HCT116 (cell line): Measurements from ENCODE around the gene AJUBA. TPM values are rescaled to one million over a fixed set of nuclear protein-coding genes. Genes with fewer than 3 reads are reported as not detected.

Experiments used
- ATAC-seq: fragments of 200-7000 bp; cut with Tn5 transposase; 2 replicates; pipeline ENCODE4 v1.9.1; 2020; ENCODE audit warnings: mild to moderate bottlenecking, moderate library complexity
- BruUV-seq: library from RNA; stranded (reverse); fragments of 400-500 nt; replicated peaks from 2 replicates; lab custom pipeline; 2021; lab: Mats Ljungman, UMichigan
- CTCF ChIA-PET: fragments of 300-600 bp; sonication (Branson Sonifier 250); formaldehyde crosslinking; loops from one replicate; lab custom pipeline; 2021; ENCODE audit warnings: antibody characterized with exemption; lab: Charles Lee
- POLR2A ChIA-PET: fragments of 300-600, 350-600 bp; sonication (Branson Sonifier 250); formaldehyde crosslinking; loops from one replicate; lab custom pipeline; 2021; ENCODE audit warnings: antibody characterized with exemption; lab: Charles Lee
- RAD21 ChIA-PET, 2 experiments: fragments of 300-600 bp; sonication (Branson Sonifier 250); formaldehyde crosslinking; loops; one replicate each; lab custom pipeline; 2023; ENCODE audit warnings: low total read pairs in 2 of 2; ENCODE audit not compliant: uncharacterized antibody in 2 of 2, unreplicated experiment in 2 of 2, low non-redundant PET in 1 of 2; lab: Charles Lee
- DNase-seq: peaks from one replicate; pipeline ENCODE4 v3.0.0-alpha.2; 2010; ENCODE audit warnings: low read depth, low spot score
- H2AFZ ChIP-seq: fragments of 200-600 bp; shearing (Covaris generic), sonication (generic); 2 replicates; pipeline ENCODE4 v1.6.1; 2017; ENCODE audit warnings: low read depth, mixed run types, mixed read lengths, antibody characterized with exemption, low read length; ENCODE audit not compliant: poor library complexity, severe bottlenecking
- H3K27ac ChIP-seq: 2 replicates; pipeline ENCODE4 v1.5.1; 2012; ENCODE audit warnings: low read depth, low read length
- H3K27me3 ChIP-seq: fragments of 200-600 bp; sonication (generic); 2 replicates; pipeline ENCODE4 v1.6.1; 2016; ENCODE audit warnings: mixed run types, low read length, mixed read lengths; ENCODE audit not compliant: insufficient read depth
- H3K36me3 ChIP-seq, 2 experiments: fragments of 200-500 bp in 1 of 2; fragments of 200-600 bp in 1 of 2; sonication (Bioruptor generic) in 1 of 2; sonication (generic) in 1 of 2; 2 replicates each; pipeline versions ENCODE4 v1.5.1 to v1.6.1; 2014 to 2016; ENCODE audit warnings: low read length in 2 of 2, inconsistent platforms in 1 of 2, mixed read lengths in 1 of 2, mixed run types in 1 of 2; ENCODE audit not compliant: insufficient read depth in 2 of 2, control insufficient read depth in 1 of 2
- H3K4me1 ChIP-seq, 2 experiments: fragments of 200-600 bp in 1 of 2; sonication (generic) in 1 of 2; 2 replicates each; pipeline versions ENCODE4 v1.5.1 to v1.6.1; 2012 to 2017; ENCODE audit warnings: low read length in 2 of 2, inconsistent platforms in 1 of 2, mild to moderate bottlenecking in 1 of 2, mixed read lengths in 1 of 2, mixed run types in 1 of 2, moderate library complexity in 1 of 2; ENCODE audit not compliant: insufficient read depth in 2 of 2, control insufficient read depth in 1 of 2
- H3K4me2 ChIP-seq: fragments of 200-600 bp; sonication (generic); 2 replicates; pipeline ENCODE4 v1.6.1; 2017; ENCODE audit warnings: mixed run types, low read length, mixed read lengths
- H3K4me3 ChIP-seq, 2 experiments: fragments of 200-600 bp in 1 of 2; sonication (generic) in 1 of 2; replicated peaks in 1 of 2; 2 replicates each; pipeline ENCODE4 v1.5.1; 2011 to 2016; ENCODE audit warnings: low read length in 2 of 2, control low read depth in 1 of 2, low read depth in 1 of 2, mild to moderate bottlenecking in 1 of 2, mixed read lengths in 1 of 2, mixed run types in 1 of 2
- H3K79me2 ChIP-seq: fragments of 200-600 bp; sonication (generic); 2 replicates; pipeline ENCODE4 v1.6.1; 2017; ENCODE audit warnings: mild to moderate bottlenecking, mixed run types, low read length, moderate library complexity, mixed read lengths; ENCODE audit not compliant: insufficient read depth
- H3K9ac ChIP-seq: fragments of 200-600 bp; sonication (generic); 2 replicates; pipeline ENCODE4 v1.6.1; 2016; ENCODE audit warnings: low read length, mixed read lengths
- H3K9me2 ChIP-seq: fragments of 200-600 bp; sonication (generic), shearing (Covaris generic); 2 replicates; pipeline ENCODE4 v1.6.1; 2017; ENCODE audit warnings: mixed run types, mild to moderate bottlenecking, moderate library complexity; ENCODE audit not compliant: insufficient read depth
- H3K9me3 ChIP-seq, 2 experiments: fragments of 200-500 bp in 1 of 2; fragments of 200-600 bp in 1 of 2; sonication (Bioruptor generic) in 1 of 2; sonication (generic) in 1 of 2; 2 replicates each; pipeline ENCODE4 v1.6.1; 2014 to 2017; ENCODE audit warnings: low read length in 2 of 2, mixed read lengths in 2 of 2, inconsistent platforms in 1 of 2, low read depth in 1 of 2, mild to moderate bottlenecking in 1 of 2, mixed run types in 1 of 2, moderate library complexity in 1 of 2; ENCODE audit not compliant: control insufficient read depth in 1 of 2, insufficient read depth in 1 of 2
- H4K20me1 ChIP-seq: fragments of 200-600 bp; sonication (generic), shearing (Covaris generic); 2 replicates; pipeline ENCODE4 v1.6.1; 2017; ENCODE audit warnings: mixed run types, mild to moderate bottlenecking, moderate library complexity; ENCODE audit not compliant: insufficient read depth
- ATF3 ChIP-seq: IDR thresholded peaks from 2 replicates; pipeline ENCODE4 v1.6.1; 2012
- CBX3 ChIP-seq: IDR thresholded peaks from 2 replicates; pipeline ENCODE4 v1.6.1; 2012; ENCODE audit warnings: low read depth
- CEBPB ChIP-seq: IDR thresholded peaks from 2 replicates; pipeline ENCODE4 v1.6.1; 2012; ENCODE audit warnings: low read depth
- CTCF ChIP-seq, 3 experiments: fragments of 200-600 bp in 1 of 3; sonication (generic) in 1 of 3; IDR thresholded peaks in 2 of 3; conservative IDR thresholded peaks in 1 of 3; 2 replicates each; pipeline ENCODE4 v1.5.1; 2012 to 2017; ENCODE audit warnings: low read depth in 2 of 3, low read length in 2 of 3, antibody characterized with exemption in 1 of 3, borderline replicate concordance in 1 of 3, control low read depth in 1 of 3, mild to moderate bottlenecking in 1 of 3, mixed read lengths in 1 of 3, mixed run types in 1 of 3, moderate library complexity in 1 of 3; ENCODE audit not compliant: insufficient read depth in 1 of 3
- ELF1 ChIP-seq: IDR thresholded peaks from 2 replicates; pipeline ENCODE4 v1.6.1; 2012; ENCODE audit warnings: low read depth, borderline replicate concordance
- EZH2phosphoT487 ChIP-seq: fragments of 200-600 bp; IDR thresholded peaks from 2 replicates; pipeline ENCODE4 v1.6.1; 2018; ENCODE audit warnings: antibody characterized with exemption, borderline replicate concordance
- FOSL1 ChIP-seq: IDR thresholded peaks from 2 replicates; pipeline ENCODE4 v1.6.1; 2012; ENCODE audit warnings: low read depth
- JUND ChIP-seq: IDR thresholded peaks from 2 replicates; pipeline ENCODE4 v1.6.1; 2012
- RAD21 ChIP-seq: IDR thresholded peaks from 2 replicates; pipeline ENCODE4 v1.6.1; 2012; ENCODE audit warnings: low read depth, mild to moderate bottlenecking
- SIN3A ChIP-seq: IDR thresholded peaks from 2 replicates; pipeline ENCODE4 v1.6.1; 2012; ENCODE audit warnings: low read depth
- SP1 ChIP-seq: IDR thresholded peaks from 2 replicates; pipeline ENCODE4 v1.6.1; 2012; ENCODE audit warnings: low read depth
- SRF ChIP-seq: IDR thresholded peaks from 2 replicates; pipeline ENCODE4 v1.6.1; 2012; ENCODE audit warnings: low read depth
- YY1 ChIP-seq: IDR thresholded peaks from 2 replicates; pipeline ENCODE4 v1.6.1; 2011; ENCODE audit warnings: low read length, low read depth, moderate library complexity, mild to moderate bottlenecking; ENCODE audit not compliant: insufficient replicate concordance; ENCODE audit errors: extremely low read depth
- ZNF274 ChIP-seq: fragments of 200-500 bp; sonication (Bioruptor generic); IDR thresholded peaks from 2 replicates; pipeline ENCODE4 v1.6.1; 2014; ENCODE audit warnings: mild to moderate bottlenecking, low read depth, low read length, inconsistent platforms
- intact Hi-C: fragments of 100-400 bp; cut with micrococcal nuclease; formaldehyde crosslinking; loops from 2 replicates; pipeline ENCODE4 v1.10.0; 2022
- total RNA-seq: library from RNA; stranded (reverse); gene quantifications from one replicate; pipeline ENCODE4 v1.2.1, GENCODE V29; 2021; ENCODE audit not compliant: unreplicated experiment

Gene AJUBA
- total RNA-seq, 1 experiment from 2014 or later, result 39.7 TPM

- TF ChIP-seq ELF1 (no peak), SRF (no peak), CTCF (IDR thresholded peaks at IDR 0.05 in 2 of 3, conservative IDR thresholded peaks at IDR 0.05 in 1 of 3; ENCODE audit: borderline replicate concordance in 1 of 3, insufficient read depth in 1 of 3, low read depth in 2 of 3, low read length in 2 of 3) (no peak), CEBPB (no peak), EZH2phosphoT487 (no peak), ATF3 (no peak), YY1 (no peak), FOSL1 (no peak), ZNF274 (no peak), RAD21 (no peak), JUND (no peak), SP1 (no peak), SIN3A (no peak), CBX3 (no peak)
- TF ChIP-seq, all 23 proteins: peak for 0
Observed at GRCh38 chr14:22935156-22935555, 47.2 kb downstream of the AJUBA start (continued).

GRCh38 chr14:22932146-22932545 lies 50.2 kb downstream of the AJUBA start:
- no peak overlapping the region for H3K9ac ChIP-seq
- RAD21 ChIA-PET, result no interaction called here
- H3K9me2 ChIP-seq, result no peaks in the 10 kb centered on the region
- no peaks in the 10 kb centered on the region for H3K27me3 ChIP-seq
- peak overlapping the region; percentile 79; the same call in 1 of the 2 replicates for H3K27ac ChIP-seq
- no peak overlapping the region for H3K4me3 ChIP-seq
- H3K4me2 ChIP-seq, result peak overlapping the region; percentile 24
- H3K9me3 ChIP-seq, result no peaks in the 10 kb centered on the region
- BruUV-seq, result no TSS peak
- CTCF ChIA-PET, result no interaction called here
- no peak for DNase-seq
- peaks cover 20% of the 10 kb centered on the region for H3K79me2 ChIP-seq
- intact Hi-C loops, result no loop called here
- no peak for ATAC-seq
- H3K36me3 ChIP-seq, result peaks cover 2 to 3% of the 10 kb centered on the region in 2 experiments; a peak in 3 of 4 replicates
- H4K20me1 ChIP-seq, result no peaks in the 10 kb centered on the region
- H2AFZ ChIP-seq, result no peak overlapping the region
- peaks cover 38 to 66% of the 10 kb centered on the region in 2 experiments for H3K4me1 ChIP-seq
- TF ChIP-seq CEBPB, result no peak
- TF ChIP-seq, all 23 proteins: peak for 0
- POLR2A ChIA-PET, result interaction anchor here (2.6 to 3.8 kb wide), 2 partner anchors 14 to 25 kb away, joined by 8 to 29 read pairs; partner anchors contain the start of genes HAUS4 and RBM23
